NCI-H1417 treated with DMSO at 0.1 percent for 48 hours (cell line): Measurements from ENCODE around the gene AURKAIP1.
"Not testable (repeated sequence)": the region's sequence is repeated elsewhere in the genome, so short reads cannot be mapped to it uniquely, and the experiment has no call there.

Source experiments
- DNase-seq: peaks from one replicate; lab custom pipeline; 2025; lab: John Stamatoyannopoulos, UW

AURKAIP1 gene

DNA sequence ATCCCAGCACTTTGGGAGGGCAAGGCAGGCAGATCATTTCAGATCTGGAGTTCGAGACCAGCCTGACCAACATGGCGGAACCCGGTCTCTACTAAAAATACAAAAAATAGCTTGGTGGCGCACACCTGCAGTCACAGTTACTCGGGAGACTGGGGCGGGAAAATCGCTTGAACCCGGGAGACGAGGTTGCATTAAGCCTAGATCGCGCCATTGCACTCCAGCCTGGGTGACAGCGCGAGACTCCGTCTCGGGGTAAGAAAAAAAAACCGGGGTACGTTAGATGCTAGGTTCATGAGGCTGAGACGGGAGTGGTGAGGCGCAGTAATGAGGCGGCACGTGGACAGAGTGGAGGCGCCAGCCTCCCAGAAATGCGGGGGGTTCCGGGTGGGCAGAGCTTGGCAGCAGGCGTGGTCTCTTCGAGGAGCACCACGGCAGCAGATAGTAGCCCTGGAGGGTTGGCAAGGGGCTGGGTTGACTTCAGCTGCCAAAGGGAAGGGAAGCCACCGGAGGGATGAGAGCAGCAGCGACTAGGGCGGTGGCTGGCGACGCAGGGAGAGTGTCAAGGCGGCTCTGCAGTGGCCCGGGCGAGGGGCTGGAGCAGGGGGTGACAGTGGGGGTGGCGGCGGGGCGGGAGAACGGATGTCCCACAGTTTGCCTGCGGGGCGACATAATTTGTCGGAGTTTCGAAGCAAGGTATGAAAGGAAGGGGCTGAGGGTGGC lies 31.3 kb upstream of the AURKAIP1 start:
- no peak for DNase-seq

DNA sequence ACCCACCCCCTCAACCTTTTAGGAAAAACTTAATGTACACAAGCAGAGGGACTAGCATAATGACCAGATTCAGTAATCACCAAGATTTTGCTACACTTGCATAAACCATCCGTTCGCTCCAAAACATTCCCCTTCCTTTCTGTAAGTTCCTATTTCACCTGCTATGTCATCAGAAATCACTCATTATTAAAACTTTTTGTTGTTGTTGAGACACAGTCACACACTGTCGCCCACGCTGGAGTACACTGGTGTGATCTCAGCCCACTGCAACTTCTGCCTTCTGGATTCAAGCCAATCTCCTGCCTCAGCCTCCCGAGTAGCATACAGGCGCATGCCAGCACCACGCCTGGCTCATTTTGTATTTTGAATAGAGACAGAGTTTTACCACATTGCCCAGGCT lies 28.6 kb upstream of the AURKAIP1 start:
- no peak for DNase-seq

DNA sequence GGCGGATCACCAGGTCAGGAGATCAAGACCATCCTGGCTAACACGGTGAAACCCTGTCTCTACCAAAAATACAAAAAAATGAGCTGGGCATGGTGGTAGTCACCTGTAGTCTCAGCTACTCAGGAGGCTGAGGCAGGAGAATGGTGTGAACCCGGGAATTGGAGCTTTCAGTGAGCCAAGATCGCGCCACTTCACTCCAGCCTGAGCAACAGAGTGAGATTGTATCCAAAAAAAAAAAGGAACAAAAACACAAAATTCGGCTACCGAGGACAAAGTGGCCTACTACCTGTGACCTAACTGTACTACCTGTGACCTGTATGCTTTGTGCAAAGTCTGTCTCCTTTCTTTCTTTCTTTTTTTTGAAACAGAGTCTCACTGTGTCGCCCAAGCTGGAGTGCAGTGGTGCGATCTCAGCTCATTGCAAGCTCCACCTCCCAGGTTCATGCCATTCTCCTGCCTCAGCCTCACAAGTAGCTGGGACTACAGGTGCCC lies 27.9 kb upstream of the AURKAIP1 start:
- DNase-seq = not testable (repeated sequence)

DNA sequence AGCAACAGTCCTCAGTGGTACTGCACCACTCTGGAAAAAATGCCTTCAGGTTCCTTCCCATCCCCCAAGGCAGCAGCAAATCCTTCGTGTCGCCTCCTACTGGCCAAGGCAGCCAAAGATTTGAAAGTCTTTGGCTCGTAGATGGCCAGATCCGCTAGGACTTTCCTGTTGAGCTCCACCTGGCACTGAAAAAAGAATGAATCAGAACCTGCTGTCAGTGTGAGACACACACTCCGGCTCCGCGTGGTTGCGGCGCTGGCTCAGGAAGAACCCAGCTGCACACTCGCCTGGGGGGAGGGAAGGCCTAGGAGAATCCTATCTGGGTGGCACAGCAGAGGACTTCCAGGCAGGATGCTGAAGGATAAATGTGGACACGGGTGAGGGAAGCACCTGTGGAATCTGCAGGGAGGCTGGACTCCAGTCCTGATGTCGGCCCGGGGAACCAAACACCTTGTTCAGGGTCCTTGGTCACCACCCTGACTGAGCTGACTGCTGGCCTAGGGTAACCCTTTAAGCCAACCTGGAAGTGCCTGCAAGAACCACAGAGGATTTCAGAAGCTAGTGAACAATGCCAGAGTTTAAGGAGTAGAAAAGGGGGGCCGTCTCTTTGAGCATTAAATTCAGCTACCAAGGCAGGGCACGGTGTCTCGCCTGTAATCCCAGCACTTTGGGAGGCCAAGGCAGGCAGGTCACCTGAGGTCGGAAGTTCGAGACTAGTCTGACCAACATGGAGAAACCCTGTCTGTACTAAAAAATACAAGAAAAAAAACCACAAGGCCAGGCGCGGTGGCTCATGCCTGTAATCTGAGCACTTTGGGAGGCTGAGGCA lies 27.3 kb upstream of the AURKAIP1 start:
- DNase-seq = no peak

DNA sequence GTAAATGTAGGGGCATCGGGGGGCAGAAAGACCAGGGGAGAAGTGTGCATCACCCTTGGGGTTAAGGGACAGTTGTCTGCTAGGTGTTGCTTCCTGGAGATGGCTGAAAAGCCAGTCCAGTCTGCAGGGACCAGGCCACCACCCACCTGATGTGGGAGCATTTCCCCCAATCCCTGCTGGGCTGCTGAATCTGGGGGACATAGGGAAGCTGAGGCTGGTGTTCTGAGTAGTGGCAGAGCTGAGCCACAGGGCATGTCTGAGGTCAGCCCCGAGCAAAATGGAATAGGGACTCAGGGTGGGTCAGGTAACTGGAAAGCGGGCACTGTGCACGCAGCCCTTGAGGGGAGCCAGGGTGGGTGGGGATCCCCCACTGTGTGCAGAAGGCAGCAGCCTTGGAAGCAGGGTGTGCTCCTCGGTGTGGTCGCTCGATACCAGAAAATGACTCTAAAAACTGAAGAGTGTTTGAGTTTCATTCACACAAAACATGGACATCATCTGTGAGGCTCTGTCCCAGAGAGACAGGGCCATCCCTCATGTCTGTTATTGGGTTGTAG lies 26.5 kb upstream of the AURKAIP1 start:
- DNase-seq = no peak

DNA sequence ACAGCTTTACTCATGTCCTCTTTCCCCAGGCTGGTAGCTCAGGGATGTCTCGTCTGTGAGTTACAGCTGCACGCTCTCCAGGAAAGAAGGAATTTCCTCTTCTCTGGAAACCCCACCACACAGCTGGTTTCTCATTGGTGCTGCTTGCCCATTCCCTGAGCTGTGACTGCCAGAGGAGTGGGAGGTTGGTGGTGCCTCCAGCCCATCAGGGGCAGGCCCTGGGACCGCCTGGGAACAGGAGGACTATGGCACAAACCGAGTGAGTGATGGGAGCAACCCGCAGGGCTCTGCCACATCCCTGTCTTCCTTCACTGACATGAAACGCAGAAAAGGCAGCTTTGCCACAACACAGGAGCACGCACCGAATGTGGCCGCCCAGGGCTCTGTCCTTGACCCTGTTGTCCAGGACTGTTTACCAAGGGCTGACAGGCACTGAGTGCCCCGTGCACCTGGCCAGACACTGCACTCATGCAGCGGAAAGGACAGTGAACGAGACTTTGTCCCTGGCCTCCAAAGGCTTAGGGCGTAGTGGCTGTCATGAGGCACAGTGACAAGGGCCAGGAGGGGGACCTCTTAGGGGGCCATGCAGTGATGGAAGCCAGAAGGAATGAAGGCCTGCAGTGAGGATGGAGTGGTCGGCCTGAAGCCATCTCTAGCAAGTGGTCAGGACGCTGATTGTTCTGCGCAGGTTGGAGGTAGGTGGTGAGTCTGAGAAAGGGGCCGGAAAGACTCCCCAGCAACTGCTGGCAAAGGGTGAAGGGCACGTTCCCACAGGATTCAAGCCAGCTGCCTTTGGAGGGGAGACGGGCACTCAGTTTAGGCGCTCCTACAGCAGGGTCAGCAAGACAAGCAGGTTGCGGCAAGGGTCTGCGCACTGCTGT lies 25.8 kb upstream of the AURKAIP1 start:
- DNase-seq = no peak

DNA sequence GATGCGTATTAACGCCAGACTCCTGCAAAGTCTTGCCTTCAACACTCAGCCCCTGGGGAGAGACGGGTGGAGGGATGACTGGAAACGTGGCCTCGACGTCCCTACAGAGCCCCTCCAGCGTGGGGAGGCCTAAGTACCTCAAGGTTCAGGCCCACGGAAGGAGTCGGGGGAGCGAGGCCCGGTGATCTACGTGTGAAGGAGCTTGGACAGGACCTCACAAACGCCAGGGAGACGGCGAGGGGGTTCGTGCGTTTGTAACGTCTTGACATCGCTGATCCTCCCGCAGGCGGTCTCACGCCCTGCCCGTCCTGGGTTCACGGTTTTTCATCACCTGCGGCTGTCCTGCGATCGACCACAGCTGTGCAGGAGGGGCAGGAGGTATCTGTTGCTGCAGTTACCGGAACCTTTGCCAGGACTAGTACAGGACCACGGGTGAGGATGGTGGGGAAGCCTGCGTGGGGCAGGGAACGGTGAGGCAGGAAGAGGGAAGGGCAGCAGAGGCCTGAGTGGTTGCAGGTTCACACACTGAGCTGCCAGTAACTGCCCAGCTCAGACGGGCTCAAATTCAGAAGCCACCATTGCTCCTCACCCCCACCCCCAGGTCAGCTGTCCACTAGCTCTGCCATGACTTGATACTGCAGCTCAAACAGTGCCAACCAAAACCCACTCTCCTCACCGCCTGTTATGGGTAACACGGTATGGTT lies 25.0 kb upstream of the AURKAIP1 start:
- DNase-seq = no peak

DNA sequence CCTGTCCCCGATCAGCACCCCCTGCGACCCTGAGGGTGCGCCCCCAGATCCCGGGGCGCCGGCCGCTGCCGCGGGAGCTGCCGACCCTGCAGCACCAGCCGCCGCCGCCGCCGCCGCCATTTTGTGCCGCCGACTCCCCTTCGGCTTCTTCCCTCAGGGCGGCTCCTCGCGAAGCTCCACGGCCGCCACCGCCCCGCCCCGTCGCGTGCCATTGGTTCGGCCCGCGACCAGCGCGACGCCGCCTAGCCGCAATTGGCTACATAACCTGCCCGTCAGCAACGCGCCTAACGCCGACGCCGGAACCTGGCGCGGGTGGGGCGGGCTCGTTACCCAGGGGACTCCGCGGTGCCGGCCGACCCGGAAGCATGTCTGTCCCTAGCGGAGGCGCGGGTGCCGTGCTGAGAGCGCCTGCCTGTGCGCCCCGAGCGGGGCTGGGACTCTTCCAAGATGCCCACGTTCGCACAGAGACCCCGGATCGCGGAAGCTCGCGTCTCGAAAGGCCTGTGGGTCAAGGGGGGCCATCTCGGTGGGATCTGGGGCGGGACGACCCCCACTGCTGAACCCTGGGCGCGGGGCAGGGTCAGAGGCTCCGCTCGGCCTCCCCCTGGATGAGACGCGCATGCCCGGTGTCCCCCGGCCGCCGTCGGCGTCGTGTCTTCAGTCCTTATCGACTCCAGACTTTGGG lies 24.3 kb upstream of the AURKAIP1 start, which contains the start of gene CCNL2:
Gene CCNL2, minus strand, starts transcription at position 149 of the 685 bp plus-strand sequence. Its CDS starts 29 bp downstream, at position 120.
- peak; percentile 86 for DNase-seq

DNA sequence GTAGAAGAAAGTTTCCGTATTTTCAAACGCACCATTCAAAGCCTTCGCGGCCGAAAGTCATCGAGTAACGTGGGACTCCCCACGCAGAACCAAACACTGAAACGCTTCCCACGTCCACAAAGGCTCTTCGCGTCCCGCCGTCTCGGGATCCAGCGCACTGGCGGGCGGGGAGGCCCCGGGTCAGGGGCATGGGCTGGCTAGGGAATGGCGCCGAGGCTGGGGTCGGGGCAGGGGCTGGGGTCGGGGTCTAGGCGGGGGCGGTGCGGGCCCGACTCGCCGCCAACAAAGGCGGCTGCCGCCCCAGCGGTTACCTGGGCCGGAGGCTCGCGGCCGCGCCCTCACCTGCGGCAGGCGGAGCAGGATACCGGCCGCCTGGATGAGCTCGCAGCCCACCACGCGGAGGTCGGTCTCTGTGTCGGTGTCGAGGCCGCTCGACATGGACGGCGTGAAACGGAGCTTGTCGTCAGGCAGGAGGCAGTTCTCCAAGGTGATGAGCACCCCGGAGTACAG lies 23.7 kb upstream of the AURKAIP1 start:
- no peak for DNase-seq

DNA sequence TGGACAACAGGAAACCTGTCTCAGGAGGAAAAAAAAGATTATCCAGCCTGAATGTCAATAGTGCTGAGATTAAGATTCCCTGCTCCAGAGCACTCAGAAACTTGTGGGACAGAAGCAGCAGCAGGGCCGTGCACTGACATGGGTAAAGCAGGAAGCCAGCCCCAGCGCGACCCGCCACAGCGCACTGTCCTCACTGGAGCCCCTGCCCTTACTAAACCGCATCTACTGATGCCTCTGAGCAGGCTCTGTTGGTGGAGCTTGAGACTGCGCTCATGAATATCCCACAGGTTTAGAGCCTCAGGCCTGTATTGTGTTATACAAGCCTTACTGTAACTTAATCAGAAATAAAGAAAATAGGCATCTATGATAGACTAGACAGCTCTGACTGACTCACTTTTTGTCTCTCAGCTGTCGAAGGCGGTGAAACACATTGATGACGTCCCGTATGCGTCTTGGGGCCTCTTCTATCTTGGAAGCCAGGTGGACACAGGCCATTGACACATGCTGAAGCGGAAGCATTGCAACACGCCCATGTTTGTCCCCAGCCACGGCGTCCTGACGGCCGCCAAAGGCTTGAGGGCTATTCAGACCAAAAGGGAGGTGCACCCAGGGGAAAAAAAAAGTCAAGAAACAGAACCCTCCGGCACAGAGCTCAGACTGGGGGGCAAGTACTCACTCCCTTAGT lies 23.0 kb upstream of the AURKAIP1 start:
- no peak for DNase-seq

DNA sequence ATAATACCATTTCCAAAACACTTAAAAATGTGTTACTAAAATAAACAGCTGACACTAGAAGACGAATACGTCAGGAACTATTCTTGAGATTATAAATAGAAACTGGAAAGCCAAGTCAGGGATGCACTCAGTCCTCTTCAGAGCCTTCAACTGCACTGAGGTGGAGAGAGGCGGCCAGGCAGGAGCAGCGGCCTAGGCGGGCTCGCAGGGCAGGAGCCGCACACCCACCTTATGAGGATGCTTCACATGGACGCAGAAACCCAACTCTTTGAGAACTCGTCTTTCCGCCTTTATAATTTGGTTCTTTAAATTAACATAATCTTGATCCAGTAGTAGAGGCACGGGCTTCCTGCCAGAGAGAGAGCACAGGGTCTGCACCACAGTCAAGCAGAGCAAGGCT lies 20.2 kb upstream of the AURKAIP1 start:
- DNase-seq = no peak

DNA sequence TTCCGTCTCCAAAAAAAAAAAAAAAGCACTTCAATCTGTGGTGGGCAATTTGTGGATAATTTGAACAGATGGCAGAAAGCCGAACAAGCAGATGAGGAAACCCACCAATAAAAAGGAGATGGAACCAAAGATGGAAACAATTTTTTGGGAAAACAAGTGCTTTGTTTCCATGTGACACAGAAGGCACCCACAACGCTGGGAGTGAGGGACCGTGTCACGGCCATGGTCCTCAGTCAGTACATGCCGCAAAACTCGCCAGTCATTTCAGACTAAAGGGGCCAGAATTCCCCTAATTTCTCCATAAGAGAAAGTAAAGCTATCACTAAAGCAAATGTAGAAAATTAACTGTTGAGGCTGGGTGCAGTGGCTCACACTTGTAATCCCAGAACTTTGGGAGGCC lies 19.1 kb upstream of the AURKAIP1 start:
- DNase-seq = no peak

DNA sequence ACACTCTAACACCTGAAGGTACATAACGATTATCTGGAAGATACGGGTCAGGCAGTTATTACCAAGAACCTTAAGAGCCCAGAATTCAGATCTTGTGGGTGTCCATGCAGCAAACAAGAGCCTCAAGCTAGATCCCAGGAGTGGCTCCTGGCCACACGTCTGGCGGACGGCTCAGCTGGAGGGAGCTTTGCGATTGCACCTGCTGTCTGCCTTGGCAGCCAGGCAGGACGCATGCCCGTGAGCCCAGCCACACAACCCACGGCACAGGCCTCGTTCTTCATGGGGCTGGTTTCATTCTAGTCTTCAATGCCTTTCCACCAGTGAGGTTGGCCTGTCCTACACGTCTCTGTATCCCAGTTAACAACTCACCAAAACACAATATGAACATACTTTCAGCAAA lies 18.4 kb upstream of the AURKAIP1 start:
- DNase-seq = no peak

DNA sequence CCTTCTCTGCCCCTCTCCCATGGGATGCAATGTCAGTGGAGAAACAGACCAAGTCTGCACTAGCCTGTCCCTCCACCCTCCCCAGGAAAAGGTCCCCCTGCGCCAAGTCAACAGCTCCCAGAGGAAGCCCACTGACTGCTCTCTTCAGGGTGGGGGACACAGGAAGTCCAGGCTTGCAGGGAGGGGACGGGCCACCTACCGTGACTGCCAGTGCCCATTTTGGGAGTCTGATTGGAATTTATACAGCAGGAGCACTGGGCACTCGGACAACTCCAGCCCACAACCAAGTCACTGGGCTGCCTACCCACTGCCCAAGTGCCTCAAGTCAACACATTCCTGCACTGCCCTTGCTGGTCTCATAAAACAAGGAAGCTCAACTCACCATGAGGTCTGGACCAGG lies 18.0 kb upstream of the AURKAIP1 start:
- DNase-seq = no peak

DNA sequence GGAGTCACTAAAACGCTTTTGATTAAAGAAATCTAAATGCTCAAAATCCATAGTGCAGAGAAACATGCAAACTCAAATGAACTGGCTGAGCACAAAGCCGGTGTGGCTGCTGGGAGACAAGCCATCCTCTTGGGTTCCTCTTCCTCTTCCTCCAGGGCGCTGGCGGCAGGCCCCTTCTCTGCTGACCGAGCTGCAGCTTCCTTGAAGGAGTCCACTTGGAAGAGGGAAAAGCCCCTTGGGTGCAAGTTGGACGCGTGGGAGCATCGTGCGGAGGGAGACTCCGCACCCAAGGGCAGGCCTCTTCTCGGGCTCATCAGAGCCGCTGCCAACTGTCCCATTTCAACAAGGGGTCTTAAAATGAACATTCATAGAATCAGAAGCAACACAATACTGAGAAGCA lies 16.2 kb upstream of the AURKAIP1 start:
- DNase-seq = no peak

DNA sequence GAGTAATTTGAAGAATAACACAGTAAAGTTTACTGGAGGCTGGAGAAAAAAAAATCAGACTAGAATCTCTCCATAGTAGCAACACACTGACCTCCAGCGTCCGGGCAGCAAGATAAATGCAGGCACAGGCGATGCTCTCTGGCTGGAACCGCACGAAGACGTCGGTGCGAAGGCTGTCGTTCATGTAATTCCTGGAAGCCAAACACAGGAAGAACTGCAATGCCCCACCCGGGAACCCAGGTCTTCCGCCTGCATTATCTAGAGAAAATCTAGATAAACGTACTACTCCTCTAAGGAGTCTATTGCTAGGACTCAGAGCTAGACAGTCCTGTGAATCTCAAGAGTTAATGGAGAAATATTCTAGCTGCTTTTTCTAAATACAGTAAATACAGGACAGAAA lies 15.7 kb upstream of the AURKAIP1 start:
- DNase-seq = no peak

DNA sequence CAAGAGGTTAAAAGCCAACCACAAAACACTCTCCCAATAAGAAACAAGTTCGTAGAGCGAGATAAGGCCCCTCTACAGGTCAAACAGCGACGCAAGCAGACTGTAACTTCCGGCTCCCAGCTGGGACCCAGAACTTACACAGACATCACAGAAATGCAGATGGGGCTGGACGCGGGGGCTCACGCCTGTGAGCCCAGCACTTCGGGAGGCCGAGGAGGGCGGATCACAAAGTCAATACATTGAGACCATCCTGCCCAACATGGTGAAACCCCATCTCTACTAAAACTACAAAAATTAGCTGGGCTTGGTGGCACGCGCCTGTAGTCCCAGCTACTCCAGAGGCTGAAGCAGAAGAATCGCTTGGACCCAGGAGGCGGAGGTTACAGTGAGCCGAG lies 13.1 kb upstream of the AURKAIP1 start:
- no peak for DNase-seq

DNA sequence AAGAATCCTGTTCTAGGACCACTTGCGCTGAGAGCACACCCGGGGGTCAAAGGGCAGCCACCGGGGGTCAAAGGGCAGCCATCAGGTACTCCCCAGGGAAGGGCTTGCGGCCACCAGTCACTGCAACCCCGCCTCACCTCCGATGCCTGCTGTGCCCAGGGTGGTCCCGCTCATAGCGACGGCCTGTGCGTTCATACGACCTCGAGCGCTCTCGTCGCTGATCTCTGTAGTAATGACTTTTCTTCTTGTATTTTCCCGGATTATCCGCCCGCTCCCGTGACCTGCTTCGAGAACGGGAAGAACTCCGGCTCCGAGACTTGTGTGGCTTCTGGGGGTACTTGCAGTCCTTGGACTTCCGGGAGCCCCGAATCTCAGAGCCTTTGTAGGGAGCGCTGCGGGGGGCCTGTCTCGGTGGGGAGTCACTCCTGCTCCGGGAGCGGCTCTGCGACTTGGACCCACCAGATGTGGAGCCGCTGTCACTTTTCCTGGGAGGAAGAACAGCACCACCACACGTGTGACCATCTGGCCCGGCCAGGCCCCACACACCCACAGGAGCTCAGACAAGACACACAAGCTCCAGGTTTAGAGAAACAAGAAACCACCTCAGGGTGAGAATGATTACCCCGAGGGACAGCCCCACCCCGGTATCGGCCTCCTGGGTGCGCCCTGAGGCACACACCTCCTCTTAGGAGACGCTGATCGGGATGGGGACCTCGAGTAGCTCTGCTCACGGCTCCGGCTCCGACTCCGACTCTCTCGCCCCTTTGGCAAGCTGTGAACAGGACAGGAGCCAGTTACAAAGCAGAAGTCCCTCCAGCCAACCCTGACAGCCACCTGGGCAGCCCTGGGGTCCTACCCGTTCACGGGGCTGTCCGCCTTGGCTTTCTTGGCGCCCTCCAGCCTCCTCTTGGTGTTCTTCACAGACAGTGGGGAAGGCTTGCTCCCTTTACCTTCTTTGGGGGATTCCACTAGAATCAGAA lies 12.4 kb upstream of the AURKAIP1 start:
- DNase-seq = no peak

DNA sequence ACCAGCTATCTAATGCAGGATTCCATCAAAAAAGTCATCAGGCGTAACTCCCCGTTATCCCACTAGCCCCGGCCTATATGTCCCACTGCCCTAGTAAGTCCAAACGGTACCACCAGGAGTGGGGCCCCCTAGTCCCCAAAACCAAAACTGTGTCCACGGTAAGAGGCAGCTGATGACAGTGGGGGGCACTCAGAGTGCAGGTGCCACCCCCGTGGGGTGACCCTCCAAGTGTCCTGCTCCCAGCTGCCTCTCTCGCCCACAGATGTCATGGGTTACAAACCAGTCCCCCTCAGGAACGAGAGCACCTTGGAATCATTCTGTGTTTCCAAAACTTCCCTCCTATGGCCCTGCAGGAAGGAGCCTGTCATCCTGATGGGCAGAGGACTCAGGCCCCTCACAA lies 10.9 kb upstream of the AURKAIP1 start:
- DNase-seq = no peak
